AG10803 (cell line): ENCODE results near the gene RSAD1.
"Not testable (repeated sequence)": the region's sequence is repeated elsewhere in the genome, so short reads cannot be mapped to it uniquely, and the experiment has no call there.

ENCODE experiments used
- DNase-seq: peaks from one replicate; pipeline ENCODE4 v3.0.0; 2010; ENCODE audit warnings: low read depth
- H3K4me3 ChIP-seq: 2 replicates; pipeline ENCODE4 v1.5.1; 2011; ENCODE audit warnings: mild to moderate bottlenecking, low read length, control low read depth
- TF ChIP-seq, protein P1 (sequence below): conservative IDR thresholded peaks from 2 replicates; pipeline ENCODE4 v1.5.1; 2011; ENCODE audit warnings: mild to moderate bottlenecking, low read length, control low read depth, inconsistent platforms

Gene RSAD1

DNA sequence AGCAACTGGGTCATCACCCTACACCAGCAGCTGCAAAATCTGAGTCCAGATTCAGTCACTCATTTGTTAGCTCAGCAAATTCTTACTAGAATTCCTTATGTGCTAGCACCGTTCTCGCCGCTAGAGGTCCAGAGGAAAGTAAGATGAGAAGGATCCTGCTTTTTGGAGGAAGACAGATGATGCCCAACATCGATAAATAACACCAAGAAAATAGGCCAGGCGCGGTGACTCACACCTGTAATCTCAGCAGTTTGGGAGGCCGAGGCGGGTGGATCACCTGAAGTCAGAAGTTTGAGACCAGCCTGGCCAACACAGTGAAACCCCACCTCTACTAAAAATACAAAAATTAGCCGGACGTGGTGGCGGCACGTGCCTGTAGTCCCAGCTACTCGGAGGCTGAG, 5.9 kb upstream of the RSAD1 start:
- DNase-seq, result peak; percentile 32
- TF ChIP-seq, protein P1, sequence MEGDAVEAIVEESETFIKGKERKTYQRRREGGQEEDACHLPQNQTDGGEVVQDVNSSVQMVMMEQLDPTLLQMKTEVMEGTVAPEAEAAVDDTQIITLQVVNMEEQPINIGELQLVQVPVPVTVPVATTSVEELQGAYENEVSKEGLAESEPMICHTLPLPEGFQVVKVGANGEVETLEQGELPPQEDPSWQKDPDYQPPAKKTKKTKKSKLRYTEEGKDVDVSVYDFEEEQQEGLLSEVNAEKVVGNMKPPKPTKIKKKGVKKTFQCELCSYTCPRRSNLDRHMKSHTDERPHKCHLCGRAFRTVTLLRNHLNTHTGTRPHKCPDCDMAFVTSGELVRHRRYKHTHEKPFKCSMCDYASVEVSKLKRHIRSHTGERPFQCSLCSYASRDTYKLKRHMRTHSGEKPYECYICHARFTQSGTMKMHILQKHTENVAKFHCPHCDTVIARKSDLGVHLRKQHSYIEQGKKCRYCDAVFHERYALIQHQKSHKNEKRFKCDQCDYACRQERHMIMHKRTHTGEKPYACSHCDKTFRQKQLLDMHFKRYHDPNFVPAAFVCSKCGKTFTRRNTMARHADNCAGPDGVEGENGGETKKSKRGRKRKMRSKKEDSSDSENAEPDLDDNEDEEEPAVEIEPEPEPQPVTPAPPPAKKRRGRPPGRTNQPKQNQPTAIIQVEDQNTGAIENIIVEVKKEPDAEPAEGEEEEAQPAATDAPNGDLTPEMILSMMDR, result peak; percentile 49

DNA sequence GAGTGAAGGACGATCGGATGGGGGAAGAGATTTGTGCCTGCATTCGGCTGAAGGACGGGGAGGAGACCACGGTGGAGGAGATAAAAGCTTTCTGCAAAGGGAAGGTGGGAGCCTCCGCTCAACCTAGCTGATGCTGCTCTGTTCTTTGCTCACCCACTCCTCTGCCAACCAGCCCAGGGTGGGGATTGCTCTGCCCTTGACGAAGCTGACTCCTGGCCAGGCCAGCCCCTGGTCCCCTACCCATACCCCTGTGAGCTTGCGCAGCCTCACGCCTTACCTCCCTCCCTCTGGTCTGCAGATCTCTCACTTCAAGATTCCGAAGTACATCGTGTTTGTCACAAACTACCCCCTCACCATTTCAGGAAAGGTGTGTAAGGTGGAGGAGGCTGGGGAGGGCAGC, 4.8 kb upstream of the RSAD1 start:
- no peak overlapping the region for H3K4me3 ChIP-seq
- DNase-seq, result no peak
- TF ChIP-seq, protein P1, result no peak

More for the DNA sequence above, 5.9 kb upstream of the RSAD1 start:
- H3K4me3 ChIP-seq, result not testable (repeated sequence)

DNA sequence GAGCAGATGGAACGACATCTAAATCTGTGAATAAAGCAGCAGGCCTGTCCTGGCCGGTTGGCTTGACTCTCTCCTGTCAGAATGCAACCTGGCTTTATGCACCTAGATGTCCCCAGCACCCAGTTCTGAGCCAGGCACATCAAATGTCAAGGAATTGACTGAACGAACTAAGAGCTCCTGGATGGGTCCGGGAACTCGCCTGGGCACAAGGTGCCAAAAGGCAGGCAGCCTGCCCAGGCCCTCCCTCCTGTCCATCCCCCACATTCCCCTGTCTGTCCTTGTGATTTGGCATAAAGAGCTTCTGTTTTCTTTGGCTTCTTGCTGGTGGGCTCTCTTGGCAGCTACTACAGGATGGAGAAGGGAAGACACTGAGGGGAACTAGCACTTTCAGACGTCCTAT, 4.1 kb upstream of the RSAD1 start:
- DNase-seq, result no peak
- H3K4me3 ChIP-seq, result no peak overlapping the region
- TF ChIP-seq, protein P1, result no peak

DNA sequence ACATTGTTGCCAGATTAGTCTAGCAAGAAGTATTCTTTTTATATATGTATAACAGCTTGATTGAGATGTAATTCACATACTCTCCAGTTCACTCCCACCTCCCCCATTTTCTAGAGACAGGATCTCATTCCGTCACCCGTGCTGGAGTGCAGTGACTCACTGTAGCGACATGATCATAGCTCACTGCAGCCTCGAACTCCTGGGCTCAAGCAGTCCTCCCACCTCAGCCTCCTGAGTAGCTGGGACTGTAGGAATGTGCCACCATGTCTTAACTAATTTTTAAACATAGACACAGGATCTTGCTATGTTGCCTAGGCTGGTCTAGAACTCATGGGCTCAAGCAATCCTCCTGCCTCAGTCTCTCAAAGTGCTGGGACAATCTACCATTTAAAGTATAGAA, 3.3 kb upstream of the RSAD1 start:
- no peak overlapping the region for H3K4me3 ChIP-seq
- no peak for DNase-seq
- TF ChIP-seq, protein P1, result no peak

DNA sequence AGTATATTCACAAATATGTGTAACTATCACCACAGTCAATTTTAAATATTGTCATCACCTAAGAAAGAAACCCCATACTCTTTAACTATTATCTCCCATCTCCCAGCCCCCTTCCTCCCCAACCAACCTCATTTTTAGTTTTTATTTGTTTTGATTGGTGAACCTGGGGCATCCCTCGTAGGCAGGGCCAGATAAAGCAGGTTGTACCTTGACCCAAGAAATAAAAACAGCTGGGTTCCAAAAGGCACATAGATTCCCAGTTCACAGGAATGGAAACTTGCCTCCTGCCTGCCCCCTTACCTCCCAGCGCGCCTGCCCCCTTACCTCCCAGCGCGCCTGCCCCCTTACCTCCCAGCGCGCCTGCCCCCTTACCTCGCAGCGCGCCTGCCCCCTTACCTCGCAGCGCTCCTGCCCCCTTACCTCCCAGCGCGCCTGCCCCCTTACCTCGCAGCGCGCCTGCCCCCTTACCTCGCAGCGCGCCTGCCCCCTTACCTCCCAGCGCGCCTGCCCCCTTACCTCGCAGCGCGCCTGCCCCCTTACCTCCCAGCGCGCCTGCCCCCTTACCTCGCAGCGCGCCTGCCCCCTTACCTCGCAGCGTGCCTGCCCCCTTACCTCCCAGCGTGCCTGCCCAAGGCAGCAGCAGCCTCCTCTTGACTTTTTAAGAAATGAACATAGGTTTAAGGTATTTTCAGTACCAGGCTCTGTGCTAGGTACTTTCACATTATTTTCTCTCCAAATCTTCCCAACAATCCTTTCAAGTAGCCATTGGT, 2.7 kb upstream of the RSAD1 start:
- DNase-seq, H3K4me3 ChIP-seq: not testable (repeated sequence)

DNA sequence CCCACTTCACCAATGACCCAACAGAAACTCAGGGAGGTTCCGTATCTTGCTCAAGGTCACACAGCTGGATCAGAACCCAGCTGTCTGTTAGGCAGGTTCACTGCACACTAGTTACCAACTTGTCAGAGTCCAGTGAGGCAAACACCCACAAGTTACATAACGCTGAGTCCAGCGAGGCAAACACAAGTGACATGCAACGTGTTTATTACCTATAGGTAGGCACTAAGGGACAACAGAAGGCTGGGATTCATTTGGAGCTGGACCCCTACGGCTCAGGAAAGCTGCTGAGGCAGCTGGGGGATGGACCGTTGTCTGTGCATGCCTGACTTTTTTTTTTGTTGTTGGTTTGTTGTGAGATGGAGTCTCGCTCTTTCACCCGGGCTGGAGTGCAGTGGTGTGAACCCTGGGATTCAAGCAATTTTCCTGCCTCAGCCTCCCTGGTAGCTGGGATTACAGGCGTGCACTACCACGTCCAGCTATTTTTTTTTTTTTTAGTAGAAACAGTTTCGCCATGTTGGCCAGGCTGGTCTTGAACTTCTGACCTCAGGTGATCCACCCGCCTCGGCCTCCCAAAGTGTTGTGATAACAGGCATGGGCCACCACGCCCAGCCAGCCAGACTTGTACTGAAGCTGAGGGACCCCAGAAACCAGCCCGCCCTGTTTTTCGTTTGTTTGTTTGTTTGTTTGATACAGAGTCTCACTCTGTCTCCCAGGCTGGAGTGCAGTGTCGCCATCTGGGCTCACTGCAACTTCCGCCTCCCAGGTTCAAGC, 1.9 kb upstream of the RSAD1 start:
- no peak for DNase-seq
- H3K4me3 ChIP-seq, result no peak overlapping the region
- TF ChIP-seq, protein P1, result no peak

DNA sequence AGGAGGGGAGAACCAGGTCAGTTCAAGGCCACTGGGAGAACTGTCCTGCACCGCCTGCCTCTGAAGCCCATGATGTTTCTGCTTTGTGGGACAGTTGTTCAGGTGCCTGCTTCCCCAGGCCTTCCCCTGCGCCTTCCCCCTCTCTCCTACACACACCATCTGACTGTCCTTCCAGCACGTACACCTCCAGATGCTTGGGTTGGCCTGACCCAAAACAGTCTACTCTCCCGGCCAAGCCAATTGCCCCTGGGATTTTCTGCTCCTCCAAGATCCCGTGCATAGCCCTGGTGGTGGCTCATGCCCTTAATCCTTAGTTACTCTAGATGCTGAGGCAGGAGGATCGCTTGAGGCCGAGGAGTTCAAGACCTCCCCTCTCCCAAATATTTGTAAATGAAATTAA, 684 bp upstream of the RSAD1 start:
- H3K4me3 ChIP-seq, result peak overlapping the region; percentile 95
- TF ChIP-seq, protein P1, result no peak
- no peak for DNase-seq
